HPDE6-E6E7 (cell line): ENCODE data around the gene CPOX.
"Not testable (repeated sequence)": the region's sequence is repeated elsewhere in the genome, so short reads cannot be mapped to it uniquely, and the experiment has no call there.

Experiments used
- DNase-seq: peaks from one replicate; pipeline ENCODE4 v3.0.0; 2011; ENCODE audit warnings: missing footprints; ENCODE audit errors: extremely low spot score

CPOX gene

DNA sequence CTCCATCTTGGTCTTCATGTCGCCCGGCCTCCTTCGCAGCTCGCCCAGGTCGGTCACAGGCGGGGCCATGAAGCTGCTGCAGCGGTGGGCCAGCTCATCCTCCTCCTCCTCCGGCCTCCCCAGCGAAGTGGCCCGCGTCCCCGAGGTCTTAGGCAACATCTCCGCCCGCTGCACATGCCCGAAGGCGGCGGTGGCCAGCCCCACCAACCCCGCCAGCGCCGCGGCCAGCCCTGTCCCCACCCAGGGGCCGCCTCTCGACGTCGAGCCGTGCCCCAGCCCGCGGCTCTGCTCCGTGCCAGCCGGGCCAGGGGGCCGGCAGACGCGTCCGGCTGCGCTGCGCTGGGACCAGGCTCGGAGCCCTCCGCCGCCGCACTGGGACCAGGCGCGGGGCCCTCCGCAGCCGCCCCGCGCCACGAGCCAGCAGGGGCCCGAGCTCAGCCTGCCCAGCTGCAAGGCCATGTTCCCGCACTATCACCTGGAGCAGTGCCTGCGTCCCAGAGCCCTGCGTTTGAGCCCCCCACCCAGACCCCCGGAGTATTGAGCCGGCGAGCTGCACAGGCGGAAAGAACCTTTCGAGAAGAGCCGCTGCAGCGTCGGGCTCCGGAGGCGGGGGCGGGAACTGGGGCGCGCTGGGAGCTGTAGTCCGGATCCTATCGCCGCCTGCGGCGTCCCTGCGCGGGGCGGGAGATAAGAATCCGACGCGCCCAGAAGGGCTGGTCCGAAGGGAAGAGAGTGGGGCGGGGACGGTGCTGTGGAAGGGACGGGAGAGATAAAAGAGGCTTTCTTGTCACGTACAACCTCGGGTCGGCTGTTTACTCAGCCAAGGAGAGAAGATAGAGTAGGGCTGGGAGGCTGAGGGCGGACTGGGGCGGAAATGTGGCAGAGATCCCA lies at the start of gene CPOX:
Gene CPOX (minus strand): TSS at position 566 of the 891 bp plus-strand sequence. CDS start 107 bp downstream, at position 459.
- DNase-seq, result peak; percentile 86

GRCh38 chr3:98642769-98643168 lies 49.4 kb upstream of the CPOX start:
- DNase-seq, result not testable (repeated sequence)

GRCh38 chr3:98641756-98642155 lies 48.3 kb upstream of the CPOX start:
- DNase-seq, result not testable (repeated sequence)

DNA sequence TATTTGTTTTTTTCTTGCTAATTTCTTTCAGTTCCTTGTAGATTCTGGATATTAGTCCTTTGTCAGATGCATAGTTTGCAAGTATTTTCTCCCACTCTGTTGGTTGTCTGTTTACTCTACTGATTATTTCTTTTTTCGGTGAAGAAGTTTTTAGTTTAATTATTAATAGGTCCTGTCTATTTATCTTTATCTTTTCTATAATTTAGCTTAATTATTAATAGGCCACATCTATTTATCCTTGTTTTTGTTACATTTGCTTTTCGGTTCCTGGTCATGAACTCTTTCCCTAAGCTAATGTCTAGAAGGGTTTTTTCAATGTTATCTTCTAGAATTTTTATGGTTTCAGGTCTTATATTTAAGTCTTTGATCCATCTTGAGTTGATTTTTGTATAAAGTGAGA lies 45.1 kb upstream of the CPOX start:
- not testable (repeated sequence) for DNase-seq

DNA sequence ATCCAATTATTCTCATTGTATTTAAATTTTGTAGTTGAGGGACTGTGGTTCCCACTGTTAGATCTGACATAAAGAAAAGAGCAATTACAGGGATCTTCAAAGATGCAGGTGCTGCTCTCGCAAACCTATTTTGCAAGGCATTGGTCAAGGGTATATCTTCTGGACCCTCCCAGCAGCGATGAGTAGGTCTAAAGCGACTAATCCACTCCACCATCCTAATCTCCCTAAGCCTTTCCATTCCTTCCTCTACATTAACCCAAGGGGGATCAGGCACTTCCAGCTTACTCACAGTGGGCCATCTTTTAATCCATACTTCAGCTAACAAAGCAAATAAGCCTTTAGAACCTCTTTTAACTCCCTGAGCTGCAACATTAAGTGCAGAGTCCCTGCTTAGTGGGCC lies 37.0 kb upstream of the CPOX start:
- DNase-seq, result no peak

DNA sequence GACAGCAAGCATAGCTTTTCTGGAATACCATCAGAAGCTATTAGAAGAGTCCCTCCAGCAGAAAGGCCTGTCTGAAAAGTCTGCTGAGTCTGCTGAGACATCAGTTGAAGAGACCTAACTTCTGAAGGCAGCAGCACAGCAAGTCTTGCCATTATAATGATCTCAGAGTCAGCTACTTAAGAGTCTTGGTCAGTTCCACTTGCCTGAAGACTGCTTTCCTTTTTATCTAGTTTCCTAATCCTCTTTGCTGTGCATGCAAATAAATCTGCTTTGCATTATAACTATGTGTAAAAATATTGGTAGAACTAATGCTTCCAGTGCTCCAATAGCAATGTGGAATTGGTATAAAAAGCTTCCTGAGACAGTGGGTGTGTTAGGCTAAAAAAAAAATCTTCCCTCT lies 34.9 kb upstream of the CPOX start:
- no peak for DNase-seq

DNA sequence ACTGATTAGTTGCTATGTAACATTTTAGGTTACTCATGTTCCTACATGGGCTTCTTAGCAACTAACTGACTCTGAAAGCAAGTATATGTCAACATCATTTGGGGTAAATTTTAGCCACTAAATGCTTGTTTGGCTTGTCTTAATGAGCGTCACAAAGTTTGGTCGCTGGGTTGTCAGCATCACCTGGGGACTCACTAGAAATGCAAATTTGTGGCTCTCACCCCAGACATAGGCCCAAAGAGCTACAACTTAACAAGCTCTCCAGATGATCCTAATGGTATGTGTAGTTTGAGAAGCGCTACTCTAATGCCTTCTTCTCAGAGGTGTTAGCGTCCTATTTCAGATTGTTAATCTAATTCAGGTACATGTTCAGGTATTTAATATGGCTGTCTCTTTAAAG lies 32.7 kb upstream of the CPOX start:
- no peak for DNase-seq

DNA sequence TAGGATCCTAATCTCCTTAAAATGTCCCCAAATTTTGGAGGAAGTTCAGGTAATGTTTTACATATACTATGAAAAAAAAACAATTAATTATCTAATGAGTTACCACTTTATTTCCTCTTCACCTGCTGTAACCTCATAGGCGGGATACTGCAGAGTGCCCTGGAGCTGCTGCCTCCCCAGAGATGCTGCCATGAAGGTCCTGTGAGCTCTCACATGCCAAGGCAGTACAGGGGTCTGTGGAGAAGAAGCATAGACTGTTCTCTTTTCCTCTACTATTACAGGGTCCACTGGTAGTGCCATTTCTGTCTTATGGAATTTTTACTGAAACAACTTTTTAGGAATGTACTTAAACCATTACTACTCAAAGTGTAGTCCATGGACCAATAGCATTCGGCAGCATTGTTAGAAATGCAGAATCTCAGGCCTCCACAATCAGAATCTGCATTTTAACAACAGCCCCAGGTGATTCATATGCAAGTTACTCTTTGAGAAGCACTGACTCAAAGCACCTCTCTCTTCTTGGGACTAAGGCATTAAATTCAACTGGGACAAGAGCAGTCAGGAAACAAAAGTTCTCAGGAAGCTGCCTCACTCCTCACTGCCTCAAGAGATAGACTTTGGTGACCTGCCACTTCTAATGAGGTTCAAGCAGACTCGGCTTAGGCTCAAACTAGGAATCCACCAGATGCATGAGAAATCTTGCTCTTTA lies 30.3 kb upstream of the CPOX start:
- DNase-seq, result no peak

- DNase-seq, result no peak
These were observed 24.4 kb upstream of the CPOX start for GRCh38 chr3:98617841-98618240.

- DNase-seq, result no peak
These were observed 20.2 kb upstream of the CPOX start for GRCh38 chr3:98613616-98614015.

- DNase-seq, result no peak
These were observed 19.6 kb upstream of the CPOX start for GRCh38 chr3:98612996-98613517.

DNA sequence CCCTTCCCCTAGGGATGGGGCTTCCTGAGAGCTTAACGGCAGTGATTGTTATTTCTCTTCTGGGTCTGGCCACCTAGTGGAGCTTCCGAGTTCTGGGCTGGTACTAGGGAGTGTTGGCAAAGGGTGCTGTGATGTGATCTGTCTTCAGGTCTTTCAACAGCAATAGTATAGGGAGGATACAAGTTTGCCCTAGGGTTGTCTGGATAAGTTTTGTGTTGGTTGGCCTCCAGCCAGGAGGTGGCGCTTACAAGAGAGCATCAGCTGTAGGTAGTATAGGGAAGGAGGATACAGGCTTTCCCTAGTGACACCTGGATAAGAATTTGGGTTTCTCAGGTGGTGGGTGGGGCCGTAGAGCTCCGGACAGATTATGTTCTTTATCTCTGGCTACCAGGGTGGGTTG lies 19.2 kb upstream of the CPOX start:
- no peak for DNase-seq

GRCh38 chr3:98608029-98608428 lies 14.6 kb upstream of the CPOX start:
- DNase-seq, result no peak

- DNase-seq, result no peak
These were observed 10.2 kb upstream of the CPOX start for GRCh38 chr3:98603580-98603979.

DNA sequence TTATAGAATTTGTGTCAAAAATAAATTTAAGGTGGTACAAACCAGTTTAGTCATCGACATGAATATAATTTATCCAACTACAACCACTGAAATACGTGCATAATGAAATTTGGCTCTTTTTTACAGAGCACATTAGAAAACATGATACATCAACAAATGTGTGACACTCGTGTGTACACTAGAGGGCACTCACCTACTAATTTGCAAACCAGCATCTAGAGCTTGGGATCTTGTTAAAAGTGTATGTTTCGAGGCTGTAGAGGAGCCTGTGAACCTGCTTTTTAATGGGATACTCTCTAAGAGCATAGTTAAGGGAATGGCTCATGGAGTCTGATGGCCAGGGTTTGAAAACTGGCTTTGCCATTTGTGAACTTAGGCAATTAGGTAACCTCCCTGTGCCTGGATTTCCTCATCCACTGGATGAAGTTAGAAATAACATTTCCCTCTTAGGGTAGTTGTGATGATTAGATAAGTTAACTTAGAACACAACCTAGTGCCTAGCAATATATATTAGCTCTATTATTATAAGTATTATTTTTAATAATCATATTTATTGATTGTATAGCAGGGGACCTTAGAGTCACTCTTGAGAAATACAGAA lies 8.8 kb upstream of the CPOX start:
- DNase-seq, result peak; percentile 34

GRCh38 chr3:98601180-98601579 lies 7.8 kb upstream of the CPOX start:
- DNase-seq, result no peak

DNA sequence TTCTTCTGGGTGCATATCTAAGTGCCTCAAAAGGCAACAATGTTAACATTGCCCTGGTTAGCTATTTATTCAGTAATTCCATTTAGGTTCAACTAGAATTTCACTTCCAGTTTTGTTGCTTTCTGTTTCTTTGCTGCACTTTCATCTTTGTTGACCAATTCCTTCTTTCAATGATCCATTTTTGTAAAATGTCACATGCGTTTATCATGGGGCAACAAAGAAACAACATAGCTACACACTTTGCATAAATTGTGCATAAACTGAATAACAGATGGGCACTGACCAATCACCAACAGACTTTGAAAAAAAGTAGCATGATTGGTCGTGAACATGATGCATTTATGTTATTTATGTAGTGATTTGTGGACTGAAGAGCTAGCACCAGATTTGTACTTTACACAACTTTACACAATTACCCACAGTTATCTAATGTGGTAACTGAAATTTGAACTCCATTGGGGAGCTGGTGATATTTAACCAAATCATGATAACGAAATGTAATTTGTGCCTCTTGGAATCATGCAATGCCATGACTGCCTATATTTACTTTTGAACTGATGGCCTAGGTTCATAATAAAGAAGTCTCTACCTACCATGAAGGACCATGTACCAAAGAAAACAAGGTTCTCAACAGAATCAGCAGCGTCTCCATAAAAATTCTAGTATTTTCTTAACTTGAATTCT lies 7.1 kb upstream of the CPOX start:
- DNase-seq, result no peak

GRCh38 chr3:98599647-98600411 lies 6.4 kb upstream of the CPOX start:
- DNase-seq, result no peak

DNA sequence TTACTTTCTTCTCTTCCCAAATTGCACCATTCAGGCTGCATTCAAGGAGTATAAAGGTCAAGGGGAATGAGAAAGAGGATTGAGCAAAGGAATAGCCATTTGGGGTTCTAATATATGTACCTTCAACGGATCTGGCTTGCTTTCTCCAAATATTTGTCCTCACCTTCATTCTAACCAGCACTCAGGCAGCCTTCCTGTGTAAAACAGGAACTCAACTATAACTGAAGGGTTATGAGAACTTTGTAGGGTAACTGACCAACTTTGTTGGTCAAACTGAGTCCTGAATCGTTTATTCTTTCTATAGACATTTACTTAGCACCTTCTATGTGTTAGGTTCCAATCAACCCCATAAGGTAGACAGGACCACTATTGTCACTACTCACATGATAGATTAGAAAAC lies 5.1 kb upstream of the CPOX start:
- DNase-seq, result no peak

DNA sequence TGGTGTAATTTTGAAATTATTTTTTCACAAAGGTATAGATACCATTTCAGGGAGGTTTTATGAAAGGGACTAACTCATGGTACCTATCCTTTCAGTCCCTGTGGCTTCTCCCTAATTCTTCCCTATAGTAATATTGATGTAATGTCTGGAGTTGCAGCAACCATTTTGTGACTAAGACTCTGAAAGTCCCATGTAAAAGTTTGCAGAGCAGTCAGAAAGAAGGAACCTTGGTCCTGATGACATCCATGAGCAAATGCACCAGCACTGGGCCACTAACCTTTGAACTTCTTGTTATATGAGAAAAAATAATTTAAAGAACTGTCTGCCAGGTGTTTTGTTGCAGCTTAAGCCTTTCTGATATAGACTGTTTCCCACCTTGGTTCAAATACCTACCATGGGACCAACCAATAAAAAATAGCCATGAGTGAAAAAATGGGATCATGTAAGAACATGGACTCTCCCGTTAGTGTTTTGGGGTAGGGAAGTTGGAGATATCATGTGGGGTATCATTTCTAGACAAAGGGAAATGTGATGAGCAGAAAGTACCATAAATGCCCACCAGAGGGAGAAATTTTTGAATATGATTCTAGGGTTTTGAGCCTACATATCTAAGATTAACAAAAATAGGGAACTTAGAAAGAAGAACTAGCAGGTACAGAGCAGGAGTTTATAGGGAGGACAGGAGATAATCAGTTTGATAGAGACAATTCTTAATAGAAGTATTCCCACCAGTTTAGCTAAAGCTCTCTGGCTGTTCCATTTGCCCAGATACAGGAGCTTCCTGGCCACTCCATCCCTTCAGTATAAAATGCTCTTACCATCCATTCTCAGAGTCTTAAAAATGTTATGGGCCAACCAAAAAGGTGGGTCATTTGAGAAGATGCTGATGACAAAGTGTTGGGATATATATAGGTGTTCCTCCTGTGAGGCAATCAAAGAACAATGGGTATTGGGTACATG lies 3.4 kb upstream of the CPOX start:
- no peak for DNase-seq
